Activated CD8-positive, alpha-beta T cell treated with anti-CD3 and anti-CD28 coated beads for 36 hours (primary cell): ENCODE measurements around the gene ASB16. TPM values are rescaled to one million over a fixed set of nuclear protein-coding genes. Genes with fewer than 3 reads are reported as not detected.
A peak's percentile ranks its signal among the peaks of the same experiment; 100 is the strongest.
"Not testable (repeated sequence)": the region's sequence is repeated elsewhere in the genome, so short reads cannot be mapped to it uniquely, and the experiment has no call there.

Experiments used
- ATAC-seq: fragments of 200-7000 bp; cut with Tn5 transposase; one replicate; pipeline ENCODE4 v1.10.0; 2021; ENCODE audit warnings: mild to moderate bottlenecking, moderate library complexity
- CTCF ChIA-PET: fragments of 350-600 bp; sonication (Branson Sonifier 250); formaldehyde crosslinking; loops from one replicate; lab custom pipeline; 2021; ENCODE audit warnings: antibody characterized with exemption; lab: Charles Lee
- POLR2A ChIA-PET: fragments of 350-600 bp; sonication (Branson Sonifier 250); formaldehyde crosslinking; loops from one replicate; lab custom pipeline; 2021; ENCODE audit warnings: antibody characterized with exemption; lab: Charles Lee
- DNase-seq: peaks from one replicate; pipeline ENCODE4 v3.0.0-alpha.2; 2020
- H3K27ac Mint-ChIP-seq: one replicate; pipeline ENCODE4 v1.8.0; 2021; ENCODE audit warnings: mild to moderate bottlenecking, mixed read lengths
- H3K27me3 Mint-ChIP-seq: one replicate; pipeline ENCODE4 v1.8.0; 2021; ENCODE audit warnings: mixed read lengths
- H3K36me3 Mint-ChIP-seq: one replicate; pipeline ENCODE4 v1.8.0; 2021; ENCODE audit warnings: low read depth, mixed read lengths
- H3K4me1 Mint-ChIP-seq: one replicate; pipeline ENCODE4 v1.8.0; 2021; ENCODE audit warnings: low read depth, mixed read lengths
- H3K4me3 Mint-ChIP-seq: one replicate; pipeline ENCODE4 v1.8.0; 2021; ENCODE audit warnings: mild to moderate bottlenecking, moderate library complexity, mixed read lengths
- H3K9me3 Mint-ChIP-seq: one replicate; pipeline ENCODE4 v1.8.0; 2021; ENCODE audit warnings: mixed read lengths
- CTCF ChIP-seq: fragments of 200-600 bp; IDR thresholded peaks from one replicate; pipeline ENCODE4 v1.8.0; 2022; ENCODE audit warnings: antibody characterized with exemption, mild to moderate bottlenecking
- intact Hi-C: fragments of 100-400 bp; cut with micrococcal nuclease; formaldehyde crosslinking; loops from one replicate; pipeline ENCODE4 v1.10.0; 2022
- total RNA-seq, 2 experiments: library from RNA; stranded (reverse); gene quantifications; one replicate each; pipeline ENCODE4 v1.2.3, GENCODE V29; 2021

Gene ASB16
- total RNA-seq, 2 experiments from 2014 or later, result 0.18 to 0.27 TPM

GRCh38 chr17:44132275-44132821 is 38.2 kb upstream of the ASB16 start:
- no peak for TF ChIP-seq CTCF
- ATAC-seq, result peak; percentile 58
- H3K4me3 Mint-ChIP-seq, result no peak overlapping the region
- no peaks in the 10 kb centered on the region for H3K36me3 Mint-ChIP-seq
- no peaks in the 10 kb centered on the region for H3K27me3 Mint-ChIP-seq
- CTCF ChIA-PET, result interaction anchor here (0.6 to 1.9 kb wide), 6 partner anchors 9 to 93 kb away, joined by 3 to 13 read pairs (median 4); partner anchors contain the start of gene HDAC5
- POLR2A ChIA-PET, result interaction anchor here (1.1 kb wide), 1 partner anchor 44 kb away, joined by 3 read pairs; no protein-coding TSS in a partner anchor
- intact Hi-C loops, result no loop called here
- DNase-seq, result no peak
- H3K27ac Mint-ChIP-seq, result peak overlapping the region; percentile 36
- H3K4me1 Mint-ChIP-seq, result peaks cover 10% of the 10 kb centered on the region
- H3K9me3 Mint-ChIP-seq, result no peaks in the 10 kb centered on the region

- POLR2A ChIA-PET, result interaction anchor here (1.0 kb wide), 2 partner anchors 11 to 52 kb away, joined by 3 to 5 read pairs; partner anchors contain the start of gene HDAC5
- CTCF ChIA-PET, result interaction anchor here (0.9 to 1.9 kb wide), 3 partner anchors 8 to 76 kb away, joined by 3 to 13 read pairs (median 4); partner anchors contain the start of gene HDAC5
- no peaks in the 10 kb centered on the region for H3K27me3 Mint-ChIP-seq
These were observed 36.5 kb upstream of the ASB16 start for GRCh38 chr17:44133918-44134476.

GRCh38 chr17:44134752-44135568 is 35.5 kb upstream of the ASB16 start:
- ATAC-seq, result no peak
- H3K4me1 Mint-ChIP-seq, result peaks cover 23% of the 10 kb centered on the region

More at GRCh38 chr17:44133918-44134476, 36.5 kb upstream of the ASB16 start:
- Mint-ChIP-seq H3K9me3 (no peaks in the 10 kb centered on the region), H3K27ac (no peak overlapping the region), H3K4me1 (peaks cover 23% of the 10 kb centered on the region), H3K36me3 (no peaks in the 10 kb centered on the region), H3K4me3 (no peak overlapping the region)
- ATAC-seq, result no peak
- DNase-seq, result no peak
- intact Hi-C loops, result no loop called here
- no peak for TF ChIP-seq CTCF

GRCh38 chr17:44137891-44138709 is 32.4 kb upstream of the ASB16 start:
- peaks cover 20% of the 10 kb centered on the region for H3K4me1 Mint-ChIP-seq

More at GRCh38 chr17:44134752-44135568, 35.5 kb upstream of the ASB16 start:
- Mint-ChIP-seq H3K27ac (no peak overlapping the region), H3K36me3 (no peaks in the 10 kb centered on the region), H3K27me3 (no peaks in the 10 kb centered on the region), H3K9me3 (no peaks in the 10 kb centered on the region), H3K4me3 (no peak overlapping the region)
- ChIA-PET CTCF (interaction anchor here (0.8 kb wide), 1 partner anchor 33 kb away, joined by 3 read pairs; no protein-coding TSS in a partner anchor), POLR2A (interaction anchor here (1.0 kb wide), 1 partner anchor 51 kb away, joined by 5 read pairs; no protein-coding TSS in a partner anchor)
- DNase-seq, result no peak
- TF ChIP-seq CTCF, result no peak
- intact Hi-C loops, result no loop called here

GRCh38 chr17:44143921-44144320 is 26.6 kb upstream of the ASB16 start:
- H3K27ac Mint-ChIP-seq, ATAC-seq, H3K4me1 Mint-ChIP-seq, intact Hi-C loops, H3K9me3 Mint-ChIP-seq, DNase-seq, H3K27me3 Mint-ChIP-seq: not testable (repeated sequence)
- ChIA-PET POLR2A (interaction anchor here (0.6 to 2.3 kb wide), 2 partner anchors 42 to 993 kb away, joined by 3 to 8 read pairs; partner anchors contain the start of gene TMUB2), CTCF (interaction anchor here (2.0 kb wide), 1 partner anchor 206 kb away, joined by 4 read pairs; no protein-coding TSS in a partner anchor)
- Mint-ChIP-seq H3K4me3 (peak overlapping the region; percentile 26), H3K36me3 (peaks cover 25% of the 10 kb centered on the region)

More at GRCh38 chr17:44137891-44138709, 32.4 kb upstream of the ASB16 start:
- Mint-ChIP-seq H3K9me3 (no peaks in the 10 kb centered on the region), H3K4me3 (peak overlapping the region; percentile 9), H3K27ac (peak overlapping the region; percentile 58), H3K27me3 (no peaks in the 10 kb centered on the region), H3K36me3 (no peaks in the 10 kb centered on the region)
- peak; percentile 89 for DNase-seq
- ChIA-PET POLR2A (interaction anchor here (0.6 to 3.2 kb wide), 5 partner anchors 12 to 215 kb away, joined by 3 to 9 read pairs (median 3); partner anchors contain the start of genes HDAC5 and TMUB2), CTCF (interaction anchor here (0.8 to 1.7 kb wide), 6 partner anchors 8 to 257 kb away, joined by 3 to 9 read pairs (median 3); partner anchors contain the start of gene HDAC5)
- ATAC-seq, result peak; percentile 74
- intact Hi-C loops, result no loop called here
- TF ChIP-seq CTCF, result no peak
